ENCODE data around the gene CDR2. TPM values are rescaled to one million over a fixed set of nuclear protein-coding genes. Genes with fewer than 3 reads are reported as not detected.

Gene CDR2
- polyA plus RNA-seq (2013, experiment 1 of 2): 20.0 TPM
- polyA plus RNA-seq (2013, experiment 2 of 2): 20.5 TPM

- Histone ChIP-seq H2BK120ac (ENCODE audit: low read depth, low read length) (peak within 1 kb of the TSS; percentile 49), H3K4me2 (ENCODE audit: low read length) (peak within 1 kb of the TSS; percentile 99), H3K18ac (ENCODE audit: low read length) (peak within 1 kb of the TSS; percentile 99), H3K4me3 (ENCODE audit: low read length) (peak within 1 kb of the TSS; percentile 75), H3K79me1 (ENCODE audit: low read length) (peaks cover 12% of the 10 kb centered on the region), H3K36me3 (ENCODE audit: control insufficient read depth, insufficient read depth, low read length) (no peaks in the 10 kb centered on the region), H3K27me3 (ENCODE audit: insufficient read depth, low read length, poor library complexity) (no peaks in the 10 kb centered on the region), H3K9ac (ENCODE audit: low read length) (peak within 1 kb of the TSS; percentile 86), H4K8ac (ENCODE audit: low read depth, low read length) (no peak within 1 kb of the TSS), H3K79me2 (ENCODE audit: control insufficient read depth, insufficient read depth, low read length) (peaks cover 19% of the 10 kb centered on the region), H3K56ac (ENCODE audit: low read length) (peak within 1 kb of the TSS; percentile 96), H3K4me1 (ENCODE audit: control insufficient read depth, low read depth, low read length) (no peaks in the 10 kb centered on the region), H3K4ac (ENCODE audit: low read depth, low read length) (peak within 1 kb of the TSS; percentile 96), H3K27ac (ENCODE audit: low read depth, low read length) (peak within 1 kb of the TSS; percentile 81), H2BK5ac (ENCODE audit: low read length) (peak within 1 kb of the TSS; percentile 67), H4K5ac (ENCODE audit: low read length) (no peak within 1 kb of the TSS), H2BK15ac (replicated peaks; ENCODE audit: low read depth) (no peak within 1 kb of the TSS), H2AK5ac (ENCODE audit: low read length) (no peak within 1 kb of the TSS), H3K23ac (ENCODE audit: low read length) (peak within 1 kb of the TSS; percentile 75)
- WGBS (ENCODE audit: extremely low coverage, insufficient coverage, low lambda C conversion rate): no CpG with 5 or more reads among the region's 96 CpGs
- peak; percentile 98 for DNase-seq
Measured at GRCh38 chr16:22374311-22375116, at the start of gene CDR2. TSS of gene CDR2 (minus strand) at chr16:22374619. CDS start at chr16:22374309, 310 bp downstream.

GRCh38 chr16:22423716-22424115, 49.3 kb upstream of the CDR2 start:
- no peak overlapping the region for H4K8ac ChIP-seq (ENCODE audit: low read depth, low read length)
- peaks cover 2% of the 10 kb centered on the region for H3K36me3 ChIP-seq (ENCODE audit: control insufficient read depth, insufficient read depth, low read length)
- no CpG with 5 or more reads among the region's 12 CpGs for WGBS (ENCODE audit: extremely low coverage, insufficient coverage, low lambda C conversion rate)

GRCh38 chr16:22421136-22421535, 46.7 kb upstream of the CDR2 start:
- H2BK5ac ChIP-seq (ENCODE audit: low read length): no peak overlapping the region
- H3K18ac ChIP-seq (ENCODE audit: low read length): no peak overlapping the region
- no peak overlapping the region for H2BK15ac ChIP-seq (replicated peaks; ENCODE audit: low read depth)
- H3K9ac ChIP-seq (ENCODE audit: low read length): no peak overlapping the region
- H3K4me2 ChIP-seq (ENCODE audit: low read length): no peak overlapping the region
- H3K79me2 ChIP-seq (ENCODE audit: control insufficient read depth, insufficient read depth, low read length): no peaks in the 10 kb centered on the region
- no peak overlapping the region for H3K4ac ChIP-seq (ENCODE audit: low read depth, low read length)
- no CpG with 5 or more reads among the region's 14 CpGs for WGBS (ENCODE audit: extremely low coverage, insufficient coverage, low lambda C conversion rate)
- no peak for DNase-seq
- no peak overlapping the region for H3K27ac ChIP-seq (ENCODE audit: low read depth, low read length)
- no peak overlapping the region for H3K23ac ChIP-seq (ENCODE audit: low read length)
- no peaks in the 10 kb centered on the region for H3K79me1 ChIP-seq (ENCODE audit: low read length)
- no peak overlapping the region for H4K5ac ChIP-seq (ENCODE audit: low read length)
- H3K4me1 ChIP-seq (ENCODE audit: control insufficient read depth, low read depth, low read length): no peaks in the 10 kb centered on the region
- no peak overlapping the region for H2AK5ac ChIP-seq (ENCODE audit: low read length)
- no peaks in the 10 kb centered on the region for H3K27me3 ChIP-seq (ENCODE audit: insufficient read depth, low read length, poor library complexity)
- no peak overlapping the region for H3K56ac ChIP-seq (ENCODE audit: low read length)
- H4K8ac ChIP-seq (ENCODE audit: low read depth, low read length): no peak overlapping the region
- H3K36me3 ChIP-seq (ENCODE audit: control insufficient read depth, insufficient read depth, low read length): peaks cover 2% of the 10 kb centered on the region
- H2BK120ac ChIP-seq (ENCODE audit: low read depth, low read length): no peak overlapping the region
- H3K4me3 ChIP-seq (ENCODE audit: low read length): no peak overlapping the region

More at GRCh38 chr16:22423716-22424115, 49.3 kb upstream of the CDR2 start:
- no peak overlapping the region for H2BK15ac ChIP-seq (replicated peaks; ENCODE audit: low read depth)
- no peak overlapping the region for H3K4me2 ChIP-seq (ENCODE audit: low read length)
- H3K79me1 ChIP-seq (ENCODE audit: low read length): no peaks in the 10 kb centered on the region
- H3K9ac ChIP-seq (ENCODE audit: low read length): no peak overlapping the region
- no peak overlapping the region for H3K27ac ChIP-seq (ENCODE audit: low read depth, low read length)
- H4K5ac ChIP-seq (ENCODE audit: low read length): no peak overlapping the region
- H3K4me1 ChIP-seq (ENCODE audit: control insufficient read depth, low read depth, low read length): no peaks in the 10 kb centered on the region
- H3K4ac ChIP-seq (ENCODE audit: low read depth, low read length): no peak overlapping the region
- H3K27me3 ChIP-seq (ENCODE audit: insufficient read depth, low read length, poor library complexity): no peaks in the 10 kb centered on the region
- no peak overlapping the region for H3K18ac ChIP-seq (ENCODE audit: low read length)
- no peaks in the 10 kb centered on the region for H3K79me2 ChIP-seq (ENCODE audit: control insufficient read depth, insufficient read depth, low read length)
- no peak overlapping the region for H2AK5ac ChIP-seq (ENCODE audit: low read length)
- no peak overlapping the region for H2BK5ac ChIP-seq (ENCODE audit: low read length)
- no peak overlapping the region for H3K23ac ChIP-seq (ENCODE audit: low read length)
- no peak for DNase-seq
- no peak overlapping the region for H3K56ac ChIP-seq (ENCODE audit: low read length)
- H2BK120ac ChIP-seq (ENCODE audit: low read depth, low read length): no peak overlapping the region
- no peak overlapping the region for H3K4me3 ChIP-seq (ENCODE audit: low read length)

GRCh38 chr16:22420606-22421135, 46.3 kb upstream of the CDR2 start:
- no peak for DNase-seq
- no peak overlapping the region for H3K56ac ChIP-seq (ENCODE audit: low read length)

GRCh38 chr16:22419908-22420307, 45.5 kb upstream of the CDR2 start:
- DNase-seq: no peak
- Histone ChIP-seq H4K5ac (ENCODE audit: low read length) (no peak overlapping the region), H3K9ac (ENCODE audit: low read length) (no peak overlapping the region), H3K79me2 (ENCODE audit: control insufficient read depth, insufficient read depth, low read length) (no peaks in the 10 kb centered on the region), H2BK120ac (ENCODE audit: low read depth, low read length) (no peak overlapping the region), H3K4me2 (ENCODE audit: low read length) (no peak overlapping the region), H3K27me3 (ENCODE audit: insufficient read depth, low read length, poor library complexity) (no peaks in the 10 kb centered on the region), H3K4ac (ENCODE audit: low read depth, low read length) (no peak overlapping the region), H3K56ac (ENCODE audit: low read length) (no peak overlapping the region), H3K18ac (ENCODE audit: low read length) (no peak overlapping the region), H2BK5ac (ENCODE audit: low read length) (no peak overlapping the region), H2AK5ac (ENCODE audit: low read length) (no peak overlapping the region), H3K36me3 (ENCODE audit: control insufficient read depth, insufficient read depth, low read length) (peaks cover 2% of the 10 kb centered on the region), H4K8ac (ENCODE audit: low read depth, low read length) (no peak overlapping the region), H3K27ac (ENCODE audit: low read depth, low read length) (no peak overlapping the region), H3K4me3 (ENCODE audit: low read length) (no peak overlapping the region), H3K23ac (ENCODE audit: low read length) (no peak overlapping the region), H3K4me1 (ENCODE audit: control insufficient read depth, low read depth, low read length) (no peaks in the 10 kb centered on the region), H2BK15ac (replicated peaks; ENCODE audit: low read depth) (no peak overlapping the region), H3K79me1 (ENCODE audit: low read length) (no peaks in the 10 kb centered on the region)
- WGBS (ENCODE audit: extremely low coverage, insufficient coverage, low lambda C conversion rate): no CpG with 5 or more reads among the region's 11 CpGs

More at GRCh38 chr16:22420606-22421135, 46.3 kb upstream of the CDR2 start:
- H4K5ac ChIP-seq (ENCODE audit: low read length): no peak overlapping the region
- no peaks in the 10 kb centered on the region for H3K79me2 ChIP-seq (ENCODE audit: control insufficient read depth, insufficient read depth, low read length)
- H3K4me1 ChIP-seq (ENCODE audit: control insufficient read depth, low read depth, low read length): no peaks in the 10 kb centered on the region
- H3K27ac ChIP-seq (ENCODE audit: low read depth, low read length): no peak overlapping the region
- H3K36me3 ChIP-seq (ENCODE audit: control insufficient read depth, insufficient read depth, low read length): peaks cover 2% of the 10 kb centered on the region
- H3K79me1 ChIP-seq (ENCODE audit: low read length): no peaks in the 10 kb centered on the region
- H3K9ac ChIP-seq (ENCODE audit: low read length): no peak overlapping the region
- H3K4ac ChIP-seq (ENCODE audit: low read depth, low read length): no peak overlapping the region
- H3K4me2 ChIP-seq (ENCODE audit: low read length): no peak overlapping the region
- no peak overlapping the region for H2BK15ac ChIP-seq (replicated peaks; ENCODE audit: low read depth)
- H2BK5ac ChIP-seq (ENCODE audit: low read length): no peak overlapping the region
- WGBS (ENCODE audit: extremely low coverage, insufficient coverage, low lambda C conversion rate): no CpG with 5 or more reads among the region's 18 CpGs
- H2AK5ac ChIP-seq (ENCODE audit: low read length): no peak overlapping the region
- no peak overlapping the region for H3K18ac ChIP-seq (ENCODE audit: low read length)
- no peak overlapping the region for H2BK120ac ChIP-seq (ENCODE audit: low read depth, low read length)
- no peak overlapping the region for H4K8ac ChIP-seq (ENCODE audit: low read depth, low read length)
- no peak overlapping the region for H3K4me3 ChIP-seq (ENCODE audit: low read length)
- H3K23ac ChIP-seq (ENCODE audit: low read length): no peak overlapping the region
- H3K27me3 ChIP-seq (ENCODE audit: insufficient read depth, low read length, poor library complexity): no peaks in the 10 kb centered on the region
